IMR-90 (cell line): ENCODE data around the gene C5orf58. TPM values are rescaled to one million over a fixed set of nuclear protein-coding genes. Genes with fewer than 3 reads are reported as not detected.

Experiments used
- ATAC-seq: fragments of 200-7000 bp; cut with Tn5 transposase; 2 replicates; pipeline ENCODE4 v1.9.1; 2020; ENCODE audit warnings: low read depth, mild to moderate bottlenecking, moderate library complexity
- BruUV-seq: library from RNA; stranded (reverse); fragments of 400-500 nt; replicated peaks from 2 replicates; lab custom pipeline; 2021; lab: Mats Ljungman, UMichigan
- CTCF ChIA-PET: fragments of 300-600 bp; formaldehyde crosslinking; extraction: SDS; loops from one replicate; lab custom pipeline; 2021; ENCODE audit warnings: antibody characterized with exemption; lab: Yijun Ruan, JAX
- POLR2A ChIA-PET: fragments of 300-600 bp; sonication (Branson Sonifier 250); formaldehyde crosslinking; loops from one replicate; lab custom pipeline; 2022; ENCODE audit warnings: antibody characterized with exemption; ENCODE audit not compliant: unreplicated experiment; lab: Charles Lee
- DNase-seq: peaks from one replicate; pipeline ENCODE4 v3.0.0; 2013
- H2AFZ ChIP-seq: replicated peaks from 2 replicates; pipeline ENCODE3; 2013; ENCODE audit warnings: low read length, mild to moderate bottlenecking; ENCODE audit not compliant: poor library complexity
- H2AK5ac ChIP-seq: 2 replicates; pipeline ENCODE4 v1.6.1; 2013; ENCODE audit warnings: low read depth, low read length, inconsistent platforms
- H2AK9ac ChIP-seq: replicated peaks from 2 replicates; pipeline ENCODE3; 2013; ENCODE audit warnings: mild to moderate bottlenecking, low read depth, low read length, moderate library complexity; ENCODE audit not compliant: poor library complexity
- H2BK120ac ChIP-seq: 2 replicates; pipeline ENCODE4 v1.6.1; 2013; ENCODE audit warnings: low read depth, low read length, inconsistent platforms
- H2BK15ac ChIP-seq: 3 replicates; pipeline ENCODE4 v1.6.1; 2013; ENCODE audit warnings: low read depth, low read length, inconsistent platforms
- H2BK20ac ChIP-seq: 2 replicates; pipeline ENCODE4 v1.6.1; 2013; ENCODE audit warnings: low read depth, mild to moderate bottlenecking, inconsistent platforms, low read length, moderate library complexity
- H2BK5ac ChIP-seq: 2 replicates; pipeline ENCODE4 v1.6.1; 2013; ENCODE audit warnings: mild to moderate bottlenecking, low read depth, low read length, inconsistent platforms; ENCODE audit not compliant: poor library complexity, severe bottlenecking
- H3K14ac ChIP-seq: replicated peaks from 2 replicates; pipeline ENCODE4 v1.6.1; 2013; ENCODE audit warnings: low read depth, low read length, inconsistent platforms
- H3K18ac ChIP-seq: 2 replicates; pipeline ENCODE4 v1.6.1; 2013; ENCODE audit warnings: low read depth, low read length, control low read depth
- H3K23ac ChIP-seq: 2 replicates; pipeline ENCODE4 v1.6.1; 2013; ENCODE audit warnings: low read depth, low read length, inconsistent platforms
- H3K27ac ChIP-seq: 2 replicates; pipeline ENCODE4 v1.5.1; 2013; ENCODE audit warnings: mild to moderate bottlenecking, control low read depth, low read length; ENCODE audit not compliant: insufficient read depth
- H3K27me3 ChIP-seq: 2 replicates; pipeline ENCODE4 v1.6.1; 2013; ENCODE audit warnings: low read length; ENCODE audit not compliant: control insufficient read depth, insufficient read depth
- H3K36me3 ChIP-seq: 2 replicates; pipeline ENCODE4 v1.6.1; 2013; ENCODE audit warnings: low read length, mixed read lengths; ENCODE audit not compliant: control insufficient read depth, insufficient read depth
- H3K4ac ChIP-seq: 2 replicates; pipeline ENCODE4 v1.6.1; 2013; ENCODE audit warnings: low read depth, low read length, inconsistent platforms
- H3K4me1 ChIP-seq: 2 replicates; pipeline ENCODE4 v1.6.1; 2013; ENCODE audit warnings: low read length, mixed read lengths; ENCODE audit not compliant: control insufficient read depth, insufficient read depth
- H3K4me2 ChIP-seq: 2 replicates; pipeline ENCODE4 v1.6.1; 2013; ENCODE audit warnings: low read depth, mild to moderate bottlenecking, control low read depth, low read length, moderate library complexity
- H3K4me3 ChIP-seq: 2 replicates; pipeline ENCODE4 v1.5.1; 2013; ENCODE audit warnings: low read depth, mild to moderate bottlenecking, control low read depth, low read length, moderate library complexity; ENCODE audit not compliant: insufficient read depth
- H3K56ac ChIP-seq: 2 replicates; pipeline ENCODE4 v1.6.1; 2013; ENCODE audit warnings: low read length, inconsistent platforms; ENCODE audit not compliant: insufficient read depth; ENCODE audit errors: extremely low read depth
- H3K79me1 ChIP-seq, 2 experiments: 2 replicates each; pipeline ENCODE4 v1.6.1; 2013; ENCODE audit warnings: low read length in 2 of 2, inconsistent platforms in 1 of 2, low read depth in 1 of 2
- H3K9ac ChIP-seq: 2 replicates; pipeline ENCODE4 v1.6.1; 2013; ENCODE audit warnings: low read depth, low read length, control low read depth
- H3K9me1 ChIP-seq: 2 replicates; pipeline ENCODE4 v1.6.1; 2013; ENCODE audit warnings: low read length, inconsistent platforms; ENCODE audit not compliant: insufficient read depth
- H3K9me3 ChIP-seq: 2 replicates; pipeline ENCODE4 v1.6.1; 2013; ENCODE audit warnings: low read length; ENCODE audit not compliant: control insufficient read depth, insufficient read depth
- H4K20me1 ChIP-seq: 2 replicates; pipeline ENCODE4 v1.6.1; 2013; ENCODE audit warnings: low read length, inconsistent platforms; ENCODE audit not compliant: insufficient read depth
- H4K5ac ChIP-seq: 2 replicates; pipeline ENCODE4 v1.6.1; 2013; ENCODE audit warnings: mild to moderate bottlenecking, low read depth, low read length, control low read depth
- H4K8ac ChIP-seq, 2 experiments: 2 replicates each; pipeline ENCODE4 v1.6.1; 2013; ENCODE audit warnings: low read depth in 2 of 2, low read length in 2 of 2, control low read depth in 1 of 2, inconsistent platforms in 1 of 2
- H4K91ac ChIP-seq: 2 replicates; pipeline ENCODE4 v1.6.1; 2013; ENCODE audit warnings: low read depth, low read length, inconsistent platforms; ENCODE audit not compliant: insufficient read depth
- BHLHE40 ChIP-seq: fragments of 150-350 bp; IDR thresholded peaks from 2 replicates; pipeline ENCODE4 v1.6.1; 2016; ENCODE audit warnings: mild to moderate bottlenecking, low read depth, low read length
- CHD1 ChIP-seq: IDR thresholded peaks from 2 replicates; pipeline ENCODE4 v1.6.1; 2012; ENCODE audit warnings: low read depth, low read length, improper control_type of control experiment
- CTCF ChIP-seq: conservative IDR thresholded peaks from 2 replicates; pipeline ENCODE4 v1.5.1; 2012; ENCODE audit warnings: mild to moderate bottlenecking, low read depth, low read length, improper control_type of control experiment
- FOS ChIP-seq: fragments of 150-350 bp; IDR thresholded peaks from 2 replicates; pipeline ENCODE4 v1.6.1; 2016; ENCODE audit warnings: low read depth, low read length
- MAFK ChIP-seq: IDR thresholded peaks from 2 replicates; pipeline ENCODE4 v1.6.1; 2012; ENCODE audit warnings: low read depth, low read length, improper control_type of control experiment
- MAZ ChIP-seq: IDR thresholded peaks from 2 replicates; pipeline ENCODE4 v1.6.1; 2012; ENCODE audit warnings: low read depth, mild to moderate bottlenecking, low read length, improper control_type of control experiment, moderate library complexity, borderline replicate concordance
- MXI1 ChIP-seq: IDR thresholded peaks from 2 replicates; pipeline ENCODE4 v1.6.1; 2012; ENCODE audit warnings: low read depth, mild to moderate bottlenecking, low read length, moderate library complexity, borderline replicate concordance
- RAD21 ChIP-seq: IDR thresholded peaks from 2 replicates; pipeline ENCODE4 v1.6.1; 2012; ENCODE audit warnings: low read length, improper control_type of control experiment
- RFX5 ChIP-seq: IDR thresholded peaks from 2 replicates; pipeline ENCODE4 v1.8.0; 2012; ENCODE audit warnings: low read depth, mild to moderate bottlenecking, low read length, moderate library complexity
- SMC3 ChIP-seq: fragments of 150-350 bp; IDR thresholded peaks from 2 replicates; pipeline ENCODE4 v1.6.1; 2016; ENCODE audit warnings: low read depth, mild to moderate bottlenecking, antibody characterized with exemption, low read length, moderate library complexity
- USF2 ChIP-seq: fragments of 150-350 bp; IDR thresholded peaks from 2 replicates; pipeline ENCODE4 v1.6.1; 2017; ENCODE audit warnings: mild to moderate bottlenecking, antibody characterized with exemption, low read length, low read depth
- WGBS, 2 experiments: methylation state at CpG; one replicate each; pipeline versions ENCODE4 v1.1.5 to v1.1.7; 2013; ENCODE audit warnings: missing lambda C conversion rate in 2 of 2; ENCODE audit not compliant: insufficient read length in 1 of 2; ENCODE audit errors: extremely low coverage in 2 of 2; 5-methylcytosine and 5-hydroxymethylcytosine counted together
- dilution Hi-C: fragments of 300-500 bp; cut with HindIII; formaldehyde crosslinking; loops from one replicate; pipeline ENCODE4 v1.14.3; 2018; ENCODE audit warnings: low sequenced_read_pairs; ENCODE audit not compliant: unreplicated experiment
- in situ Hi-C: fragments of 300-500 bp; cut with MboI; formaldehyde crosslinking; loops from 3 replicates; pipeline ENCODE4 v1.14.3; 2019; ENCODE audit warnings: low sequenced_read_pairs, inconsistent platforms, mixed read lengths
- intact Hi-C: fragments of 100-400 bp; cut with micrococcal nuclease; formaldehyde crosslinking; loops from 2 replicates; pipeline ENCODE4 v1.10.0; 2022
- polyA plus RNA-seq, 3 experiments: library from polyadenylated mRNA; depleted of rRNA; stranded (reverse); fragments of >200 nt; gene quantifications; 2 replicates each; pipeline ENCODE4 v1.2.3, GENCODE V29; 2012; ENCODE audit warnings: low replicate concordance in 1 of 3
- total RNA-seq: library from RNA; depleted of rRNA; stranded (reverse); fragments of >200 nt; gene quantifications from 2 replicates; pipeline ENCODE4 v1.2.3, GENCODE V29; 2012

The C5orf58 gene
- total and polyA plus RNA-seq, 2 of the 4 experiments (the other 2 are of a cell fraction), result not detected

GRCh38 chr5:170250810-170251317 lies 18.1 kb downstream of the C5orf58 start:
- no peak for TF ChIP-seq FOS
- TF ChIP-seq MXI1, result no peak
- TF ChIP-seq MAZ, result no peak
- TF ChIP-seq RFX5, result no peak
- TF ChIP-seq BHLHE40, result no peak
- no peak for TF ChIP-seq MAFK
- TF ChIP-seq SMC3, result no peak
- TF ChIP-seq CHD1, result no peak
- TF ChIP-seq USF2, result no peak
- TF ChIP-seq CTCF, result no peak
- TF ChIP-seq RAD21, result no peak
- Histone ChIP-seq H2BK20ac (no peak overlapping the region), H3K4me3 (no peak overlapping the region), H3K27ac (no peak overlapping the region), H4K5ac (no peak overlapping the region), H3K18ac (no peak overlapping the region), H2AK5ac (no peak overlapping the region), H3K36me3 (no peaks in the 10 kb centered on the region), H3K9ac (no peak overlapping the region), H3K79me1 (no peaks in the 10 kb centered on the region), H3K4me2 (no peak overlapping the region), H3K4me1 (no peaks in the 10 kb centered on the region), H2BK15ac (no peak overlapping the region), H3K14ac (no peak overlapping the region), H3K9me1 (no peaks in the 10 kb centered on the region), H3K27me3 (no peaks in the 10 kb centered on the region), H3K4ac (no peak overlapping the region), H3K23ac (no peak overlapping the region), H2BK120ac (no peak overlapping the region), H3K9me3 (no peaks in the 10 kb centered on the region), H4K8ac (no peak overlapping the region), H2AK9ac (no peak overlapping the region), H2BK5ac (no peak overlapping the region), H4K91ac (no peak overlapping the region), H3K56ac (no peak overlapping the region), H4K20me1 (no peaks in the 10 kb centered on the region), H2AFZ (no peak overlapping the region)
- in situ Hi-C loops (no loop called here), dilution Hi-C loops (no loop called here), intact Hi-C loops (no loop called here)
- POLR2A ChIA-PET, result no interaction called here
- CTCF ChIA-PET, result no interaction called here
- no TSS peak for BruUV-seq
- ATAC-seq (no peak), DNase-seq (no peak)
- no CpG with 5 or more reads among the region's 3 CpGs for WGBS, 2 experiments
